ENCODE measurements around the gene RBM19. TPM values are rescaled to one million over a fixed set of nuclear protein-coding genes. Genes with fewer than 3 reads are reported as not detected.
A peak's percentile ranks its signal among the peaks of the same experiment; 100 is the strongest.

Gene RBM19, protein sequence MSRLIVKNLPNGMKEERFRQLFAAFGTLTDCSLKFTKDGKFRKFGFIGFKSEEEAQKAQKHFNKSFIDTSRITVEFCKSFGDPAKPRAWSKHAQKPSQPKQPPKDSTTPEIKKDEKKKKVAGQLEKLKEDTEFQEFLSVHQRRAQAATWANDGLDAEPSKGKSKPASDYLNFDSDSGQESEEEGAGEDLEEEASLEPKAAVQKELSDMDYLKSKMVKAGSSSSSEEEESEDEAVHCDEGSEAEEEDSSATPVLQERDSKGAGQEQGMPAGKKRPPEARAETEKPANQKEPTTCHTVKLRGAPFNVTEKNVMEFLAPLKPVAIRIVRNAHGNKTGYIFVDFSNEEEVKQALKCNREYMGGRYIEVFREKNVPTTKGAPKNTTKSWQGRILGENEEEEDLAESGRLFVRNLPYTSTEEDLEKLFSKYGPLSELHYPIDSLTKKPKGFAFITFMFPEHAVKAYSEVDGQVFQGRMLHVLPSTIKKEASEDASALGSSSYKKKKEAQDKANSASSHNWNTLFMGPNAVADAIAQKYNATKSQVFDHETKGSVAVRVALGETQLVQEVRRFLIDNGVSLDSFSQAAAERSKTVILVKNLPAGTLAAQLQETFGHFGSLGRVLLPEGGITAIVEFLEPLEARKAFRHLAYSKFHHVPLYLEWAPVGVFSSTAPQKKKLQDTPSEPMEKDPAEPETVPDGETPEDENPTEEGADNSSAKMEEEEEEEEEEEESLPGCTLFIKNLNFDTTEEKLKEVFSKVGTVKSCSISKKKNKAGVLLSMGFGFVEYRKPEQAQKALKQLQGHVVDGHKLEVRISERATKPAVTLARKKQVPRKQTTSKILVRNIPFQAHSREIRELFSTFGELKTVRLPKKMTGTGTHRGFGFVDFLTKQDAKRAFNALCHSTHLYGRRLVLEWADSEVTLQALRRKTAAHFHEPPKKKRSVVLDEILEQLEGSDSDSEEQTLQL
- total RNA-seq, result 10 to 100 TPM in 7 of 8 experiments, 1 to 10 TPM in 1; 9.0 to 51.7 (median 20.2) TPM

DNA sequence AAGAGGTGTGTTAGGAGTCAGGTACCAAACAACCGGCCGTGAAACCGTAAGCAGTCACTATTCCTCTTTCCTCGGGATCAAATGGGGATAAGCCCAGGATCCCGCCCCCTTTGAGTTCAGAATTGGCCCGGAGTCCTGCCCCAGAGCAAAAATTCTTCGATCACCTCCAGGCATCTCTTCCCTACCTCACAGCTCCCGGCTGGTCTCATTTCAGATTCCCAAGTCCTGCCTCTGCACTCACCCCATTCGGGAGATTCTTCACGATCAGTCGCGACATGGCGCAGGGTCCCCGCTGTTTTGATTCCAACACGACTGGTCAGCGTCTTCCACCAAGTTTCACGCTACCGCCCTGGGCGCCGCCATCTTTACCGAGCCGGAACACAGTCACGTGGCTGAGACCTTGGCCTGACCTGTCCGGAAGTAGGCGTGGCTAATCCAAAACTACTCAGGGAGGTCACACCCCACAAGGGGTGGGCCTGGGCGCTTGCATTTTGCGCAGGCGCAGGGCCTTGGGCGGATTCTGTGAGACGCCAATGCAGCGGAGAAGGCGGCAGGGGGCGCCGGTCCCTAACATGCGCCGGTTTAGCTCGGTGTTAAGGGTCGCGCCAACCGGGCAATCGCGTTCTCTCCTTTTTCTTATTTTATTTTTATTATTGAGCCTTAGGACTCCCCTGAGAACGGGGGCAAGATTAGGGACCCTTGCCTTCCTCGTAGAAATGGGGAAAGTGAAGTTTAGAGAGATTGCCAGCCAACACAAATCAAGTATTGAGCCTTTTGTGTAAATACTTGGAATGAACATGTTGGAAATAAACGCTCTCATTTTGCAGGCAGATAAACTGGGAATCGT, at the start of gene RBM19:
Gene RBM19 (minus strand): TSS at position 375 of the 847 bp plus-strand sequence. CDS start 98 bp downstream, at position 277.
- Histone ChIP-seq H3K27ac (peak within 1 kb of the TSS in 1 of 2 donors; percentile 79), H3K4me1 (replicated peaks in 1 of 2) (peaks cover 7 to 10% of the 10 kb centered on the region in 2 donors), H3K4me3 (peak within 1 kb of the TSS; percentile 46 to 83 (median 64))
- 0 to 9% (median 2%) methylated on average over 1 to 34 of the region's 46 CpGs for WGBS, 10 experiments
- ATAC-seq (replicated peaks in 6 of 8), result peak; percentile 87 to 99 (median 96)
- in situ Hi-C loops (cut with MboI; ENCODE audit: low pct_unique_long_range_greater_than_20kb in 2 of 9, low sequenced_read_pairs in 9 of 9, unreplicated experiment in 9 of 9), result no loop called here

DNA sequence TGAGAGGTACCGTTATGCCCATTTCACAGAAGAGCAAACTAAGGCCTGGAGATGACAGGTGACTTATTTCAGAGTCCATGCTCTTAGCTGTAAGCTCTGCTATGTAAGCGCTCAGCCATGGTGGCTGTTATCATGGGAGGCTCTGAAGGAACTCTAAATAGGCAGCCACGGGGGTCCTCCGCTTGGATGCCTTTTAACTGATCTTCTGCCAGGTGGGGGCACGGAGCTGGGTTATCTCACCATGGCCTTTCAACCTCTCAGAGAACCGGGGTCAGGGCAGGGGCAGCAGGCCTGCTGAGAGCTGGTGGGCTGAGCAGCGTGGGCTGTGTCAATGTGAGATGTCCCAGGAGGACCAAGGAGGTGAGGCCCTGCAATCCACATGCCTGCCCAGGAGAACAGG, 49.7 kb upstream of the RBM19 start:
- no peak for ATAC-seq (replicated peaks in 6 of 8)

DNA sequence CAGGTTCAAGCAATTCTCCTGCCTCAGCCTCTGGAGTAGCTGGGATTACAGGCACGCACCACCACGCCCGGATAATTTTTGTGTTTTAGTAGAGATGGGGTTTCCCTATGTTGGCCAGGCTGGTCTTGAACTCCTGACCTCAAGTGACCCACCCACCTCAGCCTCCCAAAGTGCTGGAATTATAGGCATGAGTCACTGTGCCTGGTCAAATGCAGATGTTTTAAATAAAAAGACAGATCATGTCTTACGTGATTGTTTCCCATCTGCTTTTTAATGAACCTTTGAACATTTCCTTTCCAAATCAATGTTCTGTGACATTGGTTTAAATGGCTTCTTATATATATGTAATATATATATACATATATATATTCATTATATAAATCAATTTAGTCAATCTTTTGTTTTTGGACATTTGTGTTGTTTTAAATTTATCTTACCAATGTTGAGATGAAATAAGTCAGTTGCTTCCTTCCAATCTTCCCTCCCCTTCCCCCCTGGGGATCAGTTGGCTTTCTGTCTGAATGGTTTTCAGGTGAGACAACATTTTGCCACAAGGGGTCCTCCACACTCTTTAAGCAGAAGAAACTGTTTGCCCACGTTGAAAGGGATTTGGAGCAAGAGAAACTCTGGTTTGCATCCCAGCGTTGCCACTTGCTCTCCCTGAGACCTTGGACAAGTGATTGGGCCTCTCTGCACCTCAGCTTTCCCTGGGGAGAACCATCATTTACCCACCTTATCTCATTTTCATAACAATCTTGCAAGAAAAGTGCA, 47.6 kb upstream of the RBM19 start:
- H3K4me1 ChIP-seq (replicated peaks in 1 of 2), result no peaks in the 10 kb centered on the region
- H3K27ac ChIP-seq, result no peak overlapping the region
- in situ Hi-C loops (cut with MboI; ENCODE audit: low pct_unique_long_range_greater_than_20kb in 2 of 9, low sequenced_read_pairs in 9 of 9, unreplicated experiment in 9 of 9), result no loop called here
- peak in 2 of 8 experiments; percentile 78 to 91 for ATAC-seq (replicated peaks in 6 of 8)
- 9 to 63% (median 38%) methylated on average over 1 to 6 of the region's 6 CpGs; no CpG with 5 or more reads in 2 of the 10 experiments for WGBS, 10 experiments
- no peak overlapping the region for H3K4me3 ChIP-seq

More for the DNA sequence above, 49.7 kb upstream of the RBM19 start:
- H3K4me1 ChIP-seq (replicated peaks in 1 of 2), result no peaks in the 10 kb centered on the region
- no peak overlapping the region for H3K4me3 ChIP-seq
- in situ Hi-C loops (cut with MboI; ENCODE audit: low pct_unique_long_range_greater_than_20kb in 2 of 9, low sequenced_read_pairs in 9 of 9, unreplicated experiment in 9 of 9), result no loop called here
- H3K27ac ChIP-seq, result no peak overlapping the region
- WGBS, 10 experiments, result 8 to 100% (median 60%) methylated on average over 1 to 7 of the region's 7 CpGs; no CpG with 5 or more reads in 3 of the 10 experiments

DNA sequence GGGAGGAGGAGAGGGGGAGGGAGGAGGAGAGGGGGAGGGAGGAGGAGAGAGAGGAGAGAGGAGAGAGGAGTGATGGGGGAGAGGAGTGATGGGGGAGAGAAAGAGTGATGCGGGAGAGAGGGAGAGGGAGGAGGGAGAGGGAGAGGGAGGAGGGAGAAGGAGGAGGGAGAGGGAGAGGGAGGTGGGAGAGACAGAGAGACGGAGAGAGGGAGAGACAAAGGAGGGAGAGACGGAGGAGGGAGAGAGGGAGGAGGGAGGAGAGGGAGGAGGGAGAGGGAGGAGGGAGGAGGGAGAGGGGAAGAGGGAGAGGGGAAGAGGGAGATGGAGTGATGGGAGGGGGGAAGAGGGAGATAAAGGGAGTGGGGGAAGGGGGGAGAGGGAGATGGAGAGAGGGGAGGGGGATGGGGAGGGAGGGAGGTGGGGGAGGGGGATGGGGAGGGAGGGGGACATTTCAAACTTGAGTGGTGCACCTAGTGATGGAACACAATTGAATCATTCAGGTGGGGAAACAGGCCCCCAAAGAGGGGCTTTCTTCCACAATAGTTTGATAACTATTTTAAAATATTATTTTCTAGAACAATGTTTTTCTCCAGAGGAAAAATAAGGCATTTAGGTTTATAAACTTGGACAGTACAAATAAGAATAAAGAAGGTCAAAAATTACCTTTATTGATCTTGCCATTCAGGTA, 46.8 kb upstream of the RBM19 start:
- no peaks in the 10 kb centered on the region for H3K4me1 ChIP-seq (replicated peaks in 1 of 2)
- no CpG with 5 or more reads among the region's 3 CpGs for WGBS, 10 experiments
- in situ Hi-C loops (cut with MboI; ENCODE audit: low pct_unique_long_range_greater_than_20kb in 2 of 9, low sequenced_read_pairs in 9 of 9, unreplicated experiment in 9 of 9), result no loop called here
- H3K27ac ChIP-seq, result no peak overlapping the region
- H3K4me3 ChIP-seq, result no peak overlapping the region
- ATAC-seq (replicated peaks in 6 of 8), result no peak

DNA sequence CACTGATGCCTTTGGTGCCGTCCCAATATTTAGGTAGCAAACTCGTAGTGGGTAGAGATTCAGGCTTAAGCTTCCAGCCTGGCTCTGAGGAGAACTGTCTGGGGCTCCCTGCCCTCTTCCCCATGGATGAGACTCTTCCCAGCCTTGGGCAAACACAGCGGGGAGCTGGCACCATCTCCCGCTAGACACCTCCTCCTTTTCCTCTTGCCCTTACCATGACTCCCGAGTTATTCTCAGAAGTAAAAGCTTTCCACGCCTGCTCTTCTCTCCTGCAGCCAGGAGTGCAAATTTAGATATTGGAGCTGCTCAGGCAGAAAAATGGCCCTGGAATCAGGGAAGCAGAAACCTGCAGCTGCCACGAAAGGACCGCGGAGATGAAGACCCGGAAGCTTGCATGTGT, 45.6 kb upstream of the RBM19 start:
- Histone ChIP-seq H3K27ac (no peak overlapping the region), H3K4me3 (no peak overlapping the region), H3K4me1 (replicated peaks in 1 of 2) (no peaks in the 10 kb centered on the region)
- in situ Hi-C loops (cut with MboI; ENCODE audit: low pct_unique_long_range_greater_than_20kb in 2 of 9, low sequenced_read_pairs in 9 of 9, unreplicated experiment in 9 of 9), result no loop called here
- WGBS, 10 experiments, result 36 to 88% (median 66%) methylated on average over 2 to 6 of the region's 10 CpGs; no CpG with 5 or more reads in 5 of the 10 experiments
- no peak for ATAC-seq (replicated peaks in 6 of 8)

DNA sequence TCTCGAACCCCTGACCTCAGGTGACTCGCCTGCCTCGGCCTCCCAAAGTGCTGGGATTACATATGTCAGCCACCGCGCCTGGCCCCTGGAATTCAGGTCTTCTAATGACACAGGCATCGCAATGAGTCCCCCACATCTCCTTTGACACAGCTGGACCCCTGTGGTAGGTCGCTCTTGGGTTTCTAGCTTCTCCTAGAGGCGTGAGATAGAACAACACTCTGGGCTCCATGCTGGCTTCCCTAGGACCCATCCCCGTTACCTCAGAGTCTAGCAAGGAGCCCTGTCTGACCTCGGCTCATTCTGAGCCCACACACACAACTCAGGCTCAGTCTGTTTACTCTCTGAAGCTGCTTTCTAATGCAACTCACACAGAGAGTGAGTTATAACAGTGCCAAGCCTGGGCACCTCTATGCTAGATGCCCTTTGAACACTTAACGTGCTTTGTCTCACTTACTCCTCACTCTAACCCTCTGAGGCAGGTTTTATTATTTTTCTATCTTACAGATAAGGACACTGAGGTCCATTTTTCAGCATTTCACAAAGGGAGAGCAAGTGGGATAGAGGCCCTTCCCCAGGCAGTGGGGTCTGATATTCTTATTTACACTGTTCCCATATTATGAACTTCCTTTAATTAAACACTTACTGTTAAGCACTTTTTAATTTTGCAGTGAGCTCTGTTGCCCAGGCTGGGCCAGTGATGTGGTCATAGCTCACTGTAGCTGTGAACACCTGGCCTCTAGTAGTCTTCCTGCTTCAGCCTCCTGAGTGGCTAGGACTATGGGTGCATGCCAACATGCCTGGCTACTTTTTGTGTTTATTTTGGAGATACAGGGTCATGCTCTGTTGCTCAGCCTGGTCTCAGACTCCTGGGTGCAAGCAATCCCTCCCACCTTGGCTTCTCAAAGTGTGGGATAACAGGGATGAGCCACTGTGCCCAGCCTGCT, 40.6 kb upstream of the RBM19 start:
- no peaks in the 10 kb centered on the region for H3K4me1 ChIP-seq (replicated peaks in 1 of 2)
- in situ Hi-C loops (cut with MboI; ENCODE audit: low pct_unique_long_range_greater_than_20kb in 2 of 9, low sequenced_read_pairs in 9 of 9, unreplicated experiment in 9 of 9), result no loop called here
- 33 to 80% (median 63%) methylated on average over 1 to 7 of the region's 11 CpGs; no CpG with 5 or more reads in 2 of the 10 experiments for WGBS, 10 experiments
- no peak for ATAC-seq (replicated peaks in 6 of 8)
- H3K27ac ChIP-seq, result no peak overlapping the region
- H3K4me3 ChIP-seq, result no peak overlapping the region

DNA sequence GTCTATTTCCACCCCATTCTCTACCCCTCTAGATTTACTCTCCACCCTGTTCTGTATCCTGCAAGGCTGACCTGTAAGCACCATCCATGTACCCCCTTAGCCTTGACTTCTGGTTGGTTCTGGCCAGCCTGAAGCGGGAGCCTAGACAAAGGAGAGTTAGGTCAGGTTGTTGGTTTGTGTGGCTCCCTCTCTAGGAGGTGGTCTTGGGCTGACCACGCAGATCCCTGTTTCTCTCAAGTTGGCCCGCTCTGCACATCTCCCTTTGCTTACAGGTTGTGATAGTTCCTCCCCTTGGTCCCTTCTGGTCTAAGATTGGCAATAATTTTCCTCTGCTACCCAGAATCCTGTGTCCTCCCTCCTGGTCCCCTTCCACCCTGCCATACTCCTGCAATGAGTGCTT, 38.3 kb upstream of the RBM19 start:
- ATAC-seq (replicated peaks in 6 of 8), result no peak
- in situ Hi-C loops (cut with MboI; ENCODE audit: low pct_unique_long_range_greater_than_20kb in 2 of 9, low sequenced_read_pairs in 9 of 9, unreplicated experiment in 9 of 9), result no loop called here
- Histone ChIP-seq H3K4me3 (no peak overlapping the region), H3K4me1 (replicated peaks in 1 of 2) (no peaks in the 10 kb centered on the region), H3K27ac (no peak overlapping the region)
- 33% methylated on average over 1 of the region's 3 CpGs; no CpG with 5 or more reads in 9 of the 10 experiments for WGBS, 10 experiments

DNA sequence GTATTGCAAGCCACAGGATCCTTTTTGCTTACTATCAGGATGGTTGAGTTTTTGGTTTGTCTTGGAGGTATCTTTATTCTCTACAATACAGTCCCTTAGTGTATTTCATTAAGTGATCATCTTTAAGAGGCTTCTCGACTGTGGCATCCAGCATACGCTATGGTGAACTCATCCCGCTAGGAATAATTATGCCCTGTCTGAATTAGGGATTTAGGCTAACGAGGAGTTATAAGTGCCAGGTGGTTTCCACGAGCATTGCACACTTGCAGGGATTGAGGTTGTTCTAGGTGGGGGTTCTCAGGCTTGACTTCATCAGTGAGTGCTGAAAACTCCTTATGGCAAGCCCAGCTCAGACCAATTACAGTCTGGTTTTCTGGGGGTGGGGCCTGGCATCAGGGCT, 37.2 kb upstream of the RBM19 start:
- Histone ChIP-seq H3K27ac (no peak overlapping the region), H3K4me3 (no peak overlapping the region), H3K4me1 (replicated peaks in 1 of 2) (no peaks in the 10 kb centered on the region)
- no peak for ATAC-seq (replicated peaks in 6 of 8)
- 30 to 90% (median 72%) methylated on average over 1 to 5 of the region's 5 CpGs; no CpG with 5 or more reads in 4 of the 10 experiments for WGBS, 10 experiments
- in situ Hi-C loops (cut with MboI; ENCODE audit: low pct_unique_long_range_greater_than_20kb in 2 of 9, low sequenced_read_pairs in 9 of 9, unreplicated experiment in 9 of 9), result no loop called here

DNA sequence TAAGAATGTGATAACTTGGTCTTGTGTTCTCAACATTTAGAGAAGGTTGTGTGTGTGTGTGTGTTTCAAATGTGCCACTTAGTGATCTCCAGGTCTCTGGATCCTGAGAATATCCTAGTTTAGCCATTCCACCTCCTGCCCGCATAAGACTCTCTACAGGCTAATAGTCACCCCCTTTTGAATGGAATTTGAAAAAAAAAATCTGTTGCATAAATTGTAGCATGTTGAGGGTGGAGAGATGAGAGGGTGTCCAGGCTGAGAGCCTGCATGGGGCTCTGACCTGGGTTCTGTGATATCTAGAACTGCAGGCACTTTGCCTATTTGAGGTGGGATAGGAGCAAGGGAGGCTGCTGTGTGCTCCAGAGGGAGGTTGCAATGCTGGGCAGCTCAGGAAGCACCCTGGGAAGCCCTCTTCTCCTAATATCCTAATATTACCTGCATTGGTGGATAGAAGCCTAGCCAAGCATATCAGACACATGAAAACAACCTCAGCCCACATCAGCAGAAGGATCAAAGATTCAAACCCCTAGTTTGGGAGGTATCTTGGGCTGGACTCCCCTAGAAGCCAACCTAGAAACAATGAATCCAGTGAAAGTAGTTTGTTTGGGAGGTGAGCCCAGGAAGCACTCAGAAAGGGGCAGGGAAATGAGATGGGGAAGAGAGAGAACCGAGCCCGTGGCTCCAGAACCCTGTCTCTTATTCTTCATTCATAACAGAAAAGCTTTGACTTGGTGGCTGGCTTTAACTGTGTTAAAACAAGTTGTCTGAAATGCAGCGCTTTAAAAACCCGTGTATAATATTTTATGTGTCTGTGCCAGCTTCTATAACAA, 35.6 kb upstream of the RBM19 start:
- peak in 2 of 8 experiments; percentile 54 to 58 for ATAC-seq (replicated peaks in 6 of 8)
- 18 to 100% (median 68%) methylated on average over 1 to 4 of the region's 5 CpGs; no CpG with 5 or more reads in 1 of the 10 experiments for WGBS, 10 experiments
- no peak overlapping the region for H3K4me3 ChIP-seq
- in situ Hi-C loops (cut with MboI; ENCODE audit: low pct_unique_long_range_greater_than_20kb in 2 of 9, low sequenced_read_pairs in 9 of 9, unreplicated experiment in 9 of 9), result no loop called here
- H3K27ac ChIP-seq, result no peak overlapping the region
- no peaks in the 10 kb centered on the region for H3K4me1 ChIP-seq (replicated peaks in 1 of 2)

DNA sequence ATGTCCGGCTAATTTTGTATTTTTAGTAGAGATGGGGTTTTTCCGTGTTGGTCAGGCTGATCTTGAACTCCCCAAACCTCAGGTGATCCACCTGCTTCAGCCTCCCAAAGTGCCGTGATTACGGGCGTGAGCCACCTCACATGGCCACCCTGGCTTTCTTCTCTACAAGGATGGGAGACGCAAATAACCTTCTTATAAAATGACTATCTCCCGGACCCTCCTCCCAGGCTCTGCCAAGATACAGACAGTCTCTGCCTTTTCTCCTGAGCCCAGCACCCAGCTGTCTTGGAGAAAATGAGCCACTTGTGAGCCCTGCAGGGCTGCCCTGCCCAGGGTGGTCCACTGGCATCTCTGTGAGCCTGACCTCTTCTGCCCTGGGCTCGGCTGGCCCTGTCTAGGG, 34.7 kb upstream of the RBM19 start:
- Histone ChIP-seq H3K4me3 (no peak overlapping the region), H3K27ac (no peak overlapping the region), H3K4me1 (replicated peaks in 1 of 2) (no peaks in the 10 kb centered on the region)
- 20 to 100% (median 86%) methylated on average over 1 to 6 of the region's 8 CpGs; no CpG with 5 or more reads in 6 of the 10 experiments for WGBS, 10 experiments
- in situ Hi-C loops (cut with MboI; ENCODE audit: low pct_unique_long_range_greater_than_20kb in 2 of 9, low sequenced_read_pairs in 9 of 9, unreplicated experiment in 9 of 9), result no loop called here
- peak in 1 of 8 experiments; percentile 12 for ATAC-seq (replicated peaks in 6 of 8)

All from motor neuron (in vitro differentiated cells).